HepG2 (cell line): ENCODE results near the gene CRISPLD2. TPM values are rescaled to one million over a fixed set of nuclear protein-coding genes. Genes with fewer than 3 reads are reported as not detected.
A peak's percentile ranks its signal among the peaks of the same experiment; 100 is the strongest.

Source experiments
- ATF5 ChIP-seq: sonication (generic); formaldehyde crosslinking; IDR thresholded peaks from 2 replicates; pipeline ENCODE4 v1.4.0; 2020; ENCODE audit warnings: mild to moderate bottlenecking, low read depth, missing genetic modification reagents
- CREB3 ChIP-seq: sonication (generic); formaldehyde crosslinking; IDR thresholded peaks from 2 replicates; pipeline ENCODE4 v1.5.0; 2020; ENCODE audit warnings: missing genetic modification reagents
- HMGXB4 ChIP-seq, 2 experiments: sonication (generic) in 1 of 2; formaldehyde crosslinking in 1 of 2; IDR thresholded peaks; 2 replicates each; pipeline versions ENCODE4 v1.4.0 to v1.6.1; 2018 to 2020; ENCODE audit warnings: missing genetic modification reagents in 2 of 2, borderline replicate concordance in 1 of 2, low read depth in 1 of 2, mild to moderate bottlenecking in 1 of 2, missing biosample characterization in 1 of 2
- MEF2D ChIP-seq: sonication (generic); formaldehyde crosslinking; IDR thresholded peaks from 2 replicates; pipeline ENCODE4 v1.5.1; 2020; ENCODE audit warnings: mild to moderate bottlenecking, missing genetic modification reagents
- MYNN ChIP-seq: sonication (generic); formaldehyde crosslinking; IDR thresholded peaks from 2 replicates; pipeline ENCODE4 v1.4.0; 2020; ENCODE audit warnings: mild to moderate bottlenecking, low read depth, missing genetic modification reagents
- SALL2 ChIP-seq: sonication (generic); formaldehyde crosslinking; IDR thresholded peaks from 2 replicates; pipeline ENCODE4 v1.8.1; 2023; ENCODE audit warnings: mild to moderate bottlenecking, missing genetic modification reagents, inconsistent platforms
- ZFP1 ChIP-seq: IDR thresholded peaks from 2 replicates; pipeline ENCODE4 v1.6.1; 2016
- ZNF280D ChIP-seq: sonication (generic); formaldehyde crosslinking; IDR thresholded peaks from 2 replicates; pipeline ENCODE4 v1.5.1; 2020; ENCODE audit warnings: mild to moderate bottlenecking, missing genetic modification reagents
- ZNF574 ChIP-seq: sonication (generic); formaldehyde crosslinking; IDR thresholded peaks from 2 replicates; pipeline ENCODE4 v1.4.0; 2020; ENCODE audit warnings: missing genetic modification reagents
- ZNF687 ChIP-seq: sonication (generic); formaldehyde crosslinking; IDR thresholded peaks from 2 replicates; pipeline ENCODE4 v1.5.1; 2020; ENCODE audit warnings: mild to moderate bottlenecking, missing genetic modification reagents, moderate library complexity
- ZNF816 ChIP-seq: sonication (generic); formaldehyde crosslinking; IDR thresholded peaks from 2 replicates; pipeline ENCODE4 v1.8.0; 2022; ENCODE audit warnings: missing genetic modification reagents, mild to moderate bottlenecking, borderline replicate concordance
- polyA plus RNA-seq, 8 experiments: library from polyadenylated mRNA; depleted of rRNA in 3 of 8; stranded (reverse) in 7 of 8; unstranded in 1 of 8; fragments of >200 nt; fragmentation: Illumina TruSeq in 4 of 8; extraction: Trizol in 4 of 8; gene quantifications; 2 replicates each; pipeline versions ENCODE4 v1.2.1 to v1.2.3, GENCODE V29; 2011 to 2016; ENCODE audit warnings: low read depth in 4 of 8, missing spikeins in 1 of 8, mixed read lengths in 1 of 8; ENCODE audit not compliant: insufficient read depth in 1 of 8
- total RNA-seq, 5 experiments: library from RNA; depleted of rRNA; stranded (reverse); fragments of >200 nt; fragmentation: Illumina TruSeq; extraction: Trizol; gene quantifications; 2 replicates each; pipeline ENCODE4 v1.2.3, GENCODE V29; 2016; ENCODE audit warnings: low read depth in 1 of 5

The CRISPLD2 gene
- total and polyA plus RNA-seq, 2 of the 13 experiments (the other 11 are each of a cell fraction or from before 2014, with no cell fraction given) = 0.04 to 0.31 TPM

GRCh38 chr16:84851192-84852127 is 31.7 kb downstream of the CRISPLD2 start (continued):
- peak; percentile 82 for TF ChIP-seq ZNF687 (CRISPR knock-in tag)
- 0 out of 2 replicates have a peak, but pooled peaks have one; percentile 78 for TF ChIP-seq MEF2D (CRISPR knock-in tag)
- peak; percentile 12; the same call in 1 of the 2 replicates for TF ChIP-seq ZNF280D (CRISPR knock-in tag)
- TF ChIP-seq MYNN = no peak
- TF ChIP-seq ZNF574 (CRISPR knock-in tag) = peak; percentile 46; the same call in 1 of the 2 replicates
- TF ChIP-seq HMGXB4 (CRISPR knock-in tag; IDR thresholded peaks at IDR 0.05; ENCODE audit: borderline replicate concordance in 1 of 2, low read depth in 1 of 2) = 0 out of 4 replicates have a peak, but pooled peaks of 1 of the 2 experiments have one; percentile 20
- no peak for TF ChIP-seq SALL2 (CRISPR knock-in tag)
- no peak for TF ChIP-seq CREB3 (CRISPR knock-in tag)
- TF ChIP-seq ATF5 (CRISPR knock-in tag) = no peak
- TF ChIP-seq ZFP1 (CRISPR knock-in tag) = no peak
- TF ChIP-seq ZNF816 (CRISPR knock-in tag) = no peak
